Daoy (cell line): ENCODE measurements around the gene GTF2IRD2. TPM values are rescaled to one million over a fixed set of nuclear protein-coding genes. Genes with fewer than 3 reads are reported as not detected.
"Not testable (repeated sequence)": the region's sequence is repeated elsewhere in the genome, so short reads cannot be mapped to it uniquely, and the experiment has no call there.

ENCODE experiments used
- DNase-seq: peaks from one replicate; pipeline ENCODE4 v3.0.0-alpha.2; 2015; ENCODE audit warnings: low read depth
- total RNA-seq: library from RNA; depleted of rRNA; stranded (reverse); fragments of >200 nt; shearing (Covaris generic); gene quantifications from 2 replicates; pipeline ENCODE4 v1.2.3, GENCODE V29; 2014; rRNA removed

GTF2IRD2 gene
- total RNA-seq, result 14.9 and 18.6 TPM in 2 replicates

- not testable (repeated sequence) for DNase-seq
Observed at GRCh38 chr7:74850833-74851721, at the start of gene GTF2IRD2. Gene GTF2IRD2, minus strand, starts transcription at chr7:74851605. Its CDS starts 15,227 bp downstream, at chr7:74836378.

- DNase-seq, result peak; percentile 84
Observed at GRCh38 chr7:74890158-74891123, 39.0 kb upstream of the GTF2IRD2 start.

GRCh38 chr7:74889518-74890129 lies 38.2 kb upstream of the GTF2IRD2 start:
- DNase-seq, result not testable (repeated sequence)

GRCh38 chr7:74885295-74885694 lies 33.9 kb upstream of the GTF2IRD2 start:
- not testable (repeated sequence) for DNase-seq

- DNase-seq, result not testable (repeated sequence)
Observed at GRCh38 chr7:74882110-74882509, 30.7 kb upstream of the GTF2IRD2 start.

GRCh38 chr7:74874748-74875512 lies 23.5 kb upstream of the GTF2IRD2 start:
- DNase-seq, result peak; percentile 30

- not testable (repeated sequence) for DNase-seq
Observed at GRCh38 chr7:74874104-74874747, 22.8 kb upstream of the GTF2IRD2 start.

GRCh38 chr7:74872542-74872941 lies 21.1 kb upstream of the GTF2IRD2 start:
- not testable (repeated sequence) for DNase-seq

- not testable (repeated sequence) for DNase-seq
Observed at GRCh38 chr7:74865777-74866176, 14.4 kb upstream of the GTF2IRD2 start.

- not testable (repeated sequence) for DNase-seq
Observed at GRCh38 chr7:74849853-74850252, 1.6 kb downstream of the GTF2IRD2 start.

- DNase-seq, result not testable (repeated sequence)
Observed at GRCh38 chr7:74830411-74830810, 21.0 kb downstream of the GTF2IRD2 start.

GRCh38 chr7:74829959-74830358 lies 21.4 kb downstream of the GTF2IRD2 start:
- DNase-seq, result not testable (repeated sequence)

- not testable (repeated sequence) for DNase-seq
Observed at GRCh38 chr7:74821259-74821658, 30.1 kb downstream of the GTF2IRD2 start.

- not testable (repeated sequence) for DNase-seq
Observed at GRCh38 chr7:74820146-74820805, 31.1 kb downstream of the GTF2IRD2 start.

- not testable (repeated sequence) for DNase-seq
Observed at GRCh38 chr7:74815882-74816281, 35.5 kb downstream of the GTF2IRD2 start.

- DNase-seq, result not testable (repeated sequence)
Observed at GRCh38 chr7:74798644-74799043, 52.8 kb downstream of the GTF2IRD2 start.

GRCh38 chr7:74797848-74798622 lies 53.4 kb downstream of the GTF2IRD2 start:
- DNase-seq, result not testable (repeated sequence)

GRCh38 chr7:74789200-74789736 lies 62.1 kb downstream of the GTF2IRD2 start:
- not testable (repeated sequence) for DNase-seq
